Parathyroid adenoma (tissue), 2 donors: Measurements from ENCODE around the gene NUP210L.
A peak's percentile ranks its signal among the peaks of the same experiment; 100 is the strongest.

ENCODE experiments used
- H2AFZ ChIP-seq: fragments of 300-600 bp; sonication (generic); one replicate; pipeline ENCODE4 v1.7.0; 2017; ENCODE audit warnings: antibody characterized with exemption, mild to moderate bottlenecking
- H3K27ac ChIP-seq: fragments of 300-600 bp; sonication (generic); one replicate; pipeline ENCODE4 v1.7.0; 2017
- H3K27me3 ChIP-seq: fragments of 300-600 bp; sonication (generic); one replicate; pipeline ENCODE4 v1.7.0; 2017; ENCODE audit warnings: low read length; ENCODE audit not compliant: control insufficient read depth, insufficient read depth
- H3K36me3 ChIP-seq: fragments of 300-600 bp; sonication (generic); one replicate; pipeline ENCODE4 v1.7.0; 2017; ENCODE audit warnings: low read length; ENCODE audit not compliant: control insufficient read depth, insufficient read depth
- H3K4me1 ChIP-seq: fragments of 300-600 bp; sonication (generic); one replicate; pipeline ENCODE4 v1.7.0; 2017; ENCODE audit warnings: control low read depth
- H3K4me2 ChIP-seq: fragments of 300-600 bp; sonication (generic); one replicate; pipeline ENCODE4 v1.7.0; 2017; ENCODE audit warnings: low read length
- H3K4me3 ChIP-seq: fragments of 300-600 bp; sonication (generic); one replicate; pipeline ENCODE4 v1.7.0; 2017; ENCODE audit warnings: low read depth, low read length
- H3K79me2 ChIP-seq: fragments of 300-600 bp; sonication (generic); one replicate; pipeline ENCODE4 v1.7.0; 2017; ENCODE audit warnings: control low read depth
- H3K9ac ChIP-seq: fragments of 300-600 bp; sonication (generic); one replicate; pipeline ENCODE4 v1.7.0; 2017; ENCODE audit warnings: mild to moderate bottlenecking
- H3K9me3 ChIP-seq: fragments of 300-600 bp; sonication (generic); one replicate; pipeline ENCODE4 v1.7.0; 2017; ENCODE audit warnings: low read length; ENCODE audit not compliant: control insufficient read depth
- TF ChIP-seq, protein P1 (sequence below): fragments of 300-600 bp; sonication (generic); IDR thresholded peaks from one replicate; pipeline ENCODE4 v1.7.0; 2017; ENCODE audit warnings: antibody characterized with exemption, mild to moderate bottlenecking
- donor health status: primary hyperparathyroidism.

Gene NUP210L

DNA sequence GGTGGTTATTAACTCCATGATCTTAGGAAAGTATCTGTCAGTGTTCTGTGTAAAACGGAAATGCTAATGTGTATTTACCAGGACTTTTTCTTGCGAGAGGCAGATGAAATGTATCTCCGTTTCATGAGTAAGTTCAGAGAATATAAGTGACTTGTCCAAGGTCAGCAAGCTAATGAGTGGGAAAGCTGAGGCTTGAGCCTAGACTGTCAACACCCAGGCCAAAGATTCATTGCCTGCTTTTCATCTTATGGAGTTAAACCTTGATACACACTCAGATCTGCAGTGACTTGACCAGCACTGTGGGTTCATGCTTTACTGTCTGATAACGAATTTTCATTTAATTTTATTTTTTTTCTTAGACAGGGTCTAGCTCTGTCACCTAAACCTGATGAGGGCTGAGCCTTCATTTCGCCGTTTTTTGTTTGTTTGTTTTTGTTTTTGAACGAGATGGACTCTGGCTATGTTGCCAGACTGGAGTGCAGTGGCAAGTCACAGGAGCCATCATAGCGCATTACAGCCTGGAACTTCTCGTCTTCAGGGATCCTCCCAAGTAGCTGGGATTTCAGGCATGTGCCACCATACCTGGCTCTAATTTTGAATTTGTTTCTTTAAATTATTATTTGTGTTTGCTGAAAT is 176.5 kb downstream of the NUP210L start:
- H3K27me3 ChIP-seq: no peaks in the 10 kb centered on the region
- peak overlapping the region; percentile 93 for H2AFZ ChIP-seq
- no peaks in the 10 kb centered on the region for H3K36me3 ChIP-seq
- H3K9me3 ChIP-seq: no peaks in the 10 kb centered on the region
- no peaks in the 10 kb centered on the region for H3K79me2 ChIP-seq
- H3K9ac ChIP-seq: no peak overlapping the region
- H3K4me3 ChIP-seq: peak overlapping the region; percentile 82
- no peaks in the 10 kb centered on the region for H3K4me1 ChIP-seq
- H3K27ac ChIP-seq: peak overlapping the region; percentile 81
- TF ChIP-seq, protein P1, sequence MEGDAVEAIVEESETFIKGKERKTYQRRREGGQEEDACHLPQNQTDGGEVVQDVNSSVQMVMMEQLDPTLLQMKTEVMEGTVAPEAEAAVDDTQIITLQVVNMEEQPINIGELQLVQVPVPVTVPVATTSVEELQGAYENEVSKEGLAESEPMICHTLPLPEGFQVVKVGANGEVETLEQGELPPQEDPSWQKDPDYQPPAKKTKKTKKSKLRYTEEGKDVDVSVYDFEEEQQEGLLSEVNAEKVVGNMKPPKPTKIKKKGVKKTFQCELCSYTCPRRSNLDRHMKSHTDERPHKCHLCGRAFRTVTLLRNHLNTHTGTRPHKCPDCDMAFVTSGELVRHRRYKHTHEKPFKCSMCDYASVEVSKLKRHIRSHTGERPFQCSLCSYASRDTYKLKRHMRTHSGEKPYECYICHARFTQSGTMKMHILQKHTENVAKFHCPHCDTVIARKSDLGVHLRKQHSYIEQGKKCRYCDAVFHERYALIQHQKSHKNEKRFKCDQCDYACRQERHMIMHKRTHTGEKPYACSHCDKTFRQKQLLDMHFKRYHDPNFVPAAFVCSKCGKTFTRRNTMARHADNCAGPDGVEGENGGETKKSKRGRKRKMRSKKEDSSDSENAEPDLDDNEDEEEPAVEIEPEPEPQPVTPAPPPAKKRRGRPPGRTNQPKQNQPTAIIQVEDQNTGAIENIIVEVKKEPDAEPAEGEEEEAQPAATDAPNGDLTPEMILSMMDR: no peak
- peak overlapping the region; percentile 81 for H3K4me2 ChIP-seq

DNA sequence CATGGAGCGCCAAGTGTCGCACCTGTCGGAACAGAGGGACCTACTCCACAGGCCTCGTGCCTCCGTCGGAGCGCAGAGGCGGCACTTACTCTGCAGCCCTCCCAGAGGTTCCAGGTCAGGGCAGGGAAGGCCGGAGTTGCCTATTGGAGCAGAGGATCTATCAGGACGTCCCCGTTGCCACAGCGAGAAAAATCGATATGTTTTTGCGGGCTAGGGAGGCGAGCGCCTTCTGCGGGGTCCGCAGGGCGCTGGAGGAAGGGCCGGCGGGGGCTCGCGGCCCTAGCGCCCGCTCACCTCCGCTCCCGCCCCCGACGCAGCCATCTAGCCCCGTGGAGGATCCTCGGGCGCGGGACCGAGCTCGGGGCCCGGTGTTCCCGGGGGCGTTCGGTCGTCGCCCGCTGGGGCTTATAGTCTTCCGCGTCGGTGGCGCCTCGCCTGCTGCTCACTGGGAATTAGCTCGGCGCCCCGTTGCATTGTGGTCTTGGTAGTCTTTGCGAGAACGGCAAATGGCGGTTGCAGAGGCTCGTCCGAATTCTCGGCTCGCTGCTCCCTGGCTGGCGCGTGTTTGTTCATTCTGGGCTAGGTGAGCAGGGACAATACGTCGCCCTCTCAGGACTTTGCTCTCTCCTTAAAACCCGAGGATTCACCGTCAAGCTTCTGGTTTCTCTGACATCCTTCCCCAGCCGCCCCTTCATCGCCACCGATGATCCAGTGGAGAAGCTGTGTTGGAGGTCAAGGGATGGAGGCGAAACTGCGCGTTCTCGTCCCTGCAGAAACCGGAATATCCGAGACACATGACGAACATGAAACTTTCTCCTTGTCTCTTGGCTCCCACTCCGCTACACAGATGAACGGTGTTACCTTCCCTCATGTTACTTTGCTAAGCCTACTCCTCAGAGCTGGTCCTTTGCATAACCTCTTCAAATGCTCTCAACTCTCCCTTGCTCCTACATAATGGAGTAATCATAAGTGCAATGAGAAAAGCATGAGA is 177.3 kb downstream of the NUP210L start, which contains the start of gene JTB:
TSS of gene JTB (minus strand) at position 425 of the 991 bp plus-strand sequence. CDS start at position 3, 422 bp downstream.
- Histone ChIP-seq H3K9me3 (no peaks in the 10 kb centered on the region), H3K36me3 (no peaks in the 10 kb centered on the region), H2AFZ (peak within 1 kb of the TSS; percentile 93), H3K79me2 (no peaks in the 10 kb centered on the region), H3K9ac (peak within 1 kb of the TSS; percentile 13), H3K27ac (peak within 1 kb of the TSS; percentile 81), H3K4me3 (peak within 1 kb of the TSS; percentile 82), H3K4me2 (peak within 1 kb of the TSS; percentile 81), H3K27me3 (no peaks in the 10 kb centered on the region), H3K4me1 (no peaks in the 10 kb centered on the region)
- TF ChIP-seq, protein P1: no peak

DNA sequence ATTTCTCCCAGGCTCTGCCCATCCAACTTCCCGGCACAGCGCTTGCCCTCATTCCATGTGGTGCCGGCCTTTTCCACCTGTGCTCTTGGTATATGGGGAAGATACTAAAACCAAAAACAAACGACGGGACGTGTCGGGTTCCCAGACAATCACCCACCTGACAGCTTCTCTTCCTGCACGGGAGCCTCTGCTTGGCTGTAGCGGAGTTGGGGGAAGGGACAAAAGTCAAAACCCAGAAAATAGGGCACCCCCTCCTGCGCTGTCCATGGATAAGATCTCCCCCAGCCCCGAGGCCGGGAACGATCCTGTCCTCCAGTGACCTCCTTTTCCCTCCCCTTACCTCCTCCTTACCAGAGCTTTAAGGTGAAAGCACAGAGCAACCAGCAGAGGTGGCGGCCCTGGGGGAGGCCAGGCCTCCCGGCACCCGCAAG is 178.0 kb downstream of the NUP210L start:
- peak overlapping the region; percentile 81 for H3K27ac ChIP-seq
- peak overlapping the region; percentile 93 for H2AFZ ChIP-seq
- H3K9me3 ChIP-seq: no peaks in the 10 kb centered on the region
- H3K9ac ChIP-seq: peak overlapping the region; percentile 13
- no peaks in the 10 kb centered on the region for H3K36me3 ChIP-seq
- TF ChIP-seq, protein P1: no peak
- no peaks in the 10 kb centered on the region for H3K79me2 ChIP-seq
- peak overlapping the region; percentile 82 for H3K4me3 ChIP-seq
- H3K27me3 ChIP-seq: no peaks in the 10 kb centered on the region
- H3K4me2 ChIP-seq: peak overlapping the region; percentile 81
- no peaks in the 10 kb centered on the region for H3K4me1 ChIP-seq

DNA sequence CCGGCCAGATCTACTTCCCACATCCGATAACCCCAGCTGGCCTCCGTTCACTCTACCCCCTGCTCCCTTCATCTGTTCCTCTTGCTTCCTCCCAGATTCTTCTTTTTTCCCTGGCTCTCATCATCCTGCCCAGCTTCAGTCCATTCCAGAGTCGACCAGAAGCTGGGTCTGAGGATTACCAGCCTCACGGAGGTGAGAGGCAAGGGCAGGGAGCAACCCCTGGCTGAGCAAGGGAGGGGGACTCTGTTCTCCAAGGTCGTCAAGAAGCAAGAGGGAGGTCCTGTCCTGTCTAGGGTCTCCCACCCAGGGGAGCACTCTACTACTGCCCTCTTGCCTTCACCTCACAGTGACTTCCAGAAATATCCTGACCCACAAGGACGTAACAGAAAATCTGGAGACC is 181.3 kb downstream of the NUP210L start:
- no peaks in the 10 kb centered on the region for H3K27me3 ChIP-seq

More for the DNA sequence above, 181.3 kb downstream of the NUP210L start:
- Histone ChIP-seq H3K79me2 (no peaks in the 10 kb centered on the region), H3K27ac (no peak overlapping the region), H2AFZ (no peak overlapping the region), H3K4me2 (no peak overlapping the region), H3K9ac (no peak overlapping the region), H3K4me1 (peaks cover under 1% of the 10 kb centered on the region), H3K36me3 (no peaks in the 10 kb centered on the region), H3K9me3 (no peaks in the 10 kb centered on the region), H3K4me3 (no peak overlapping the region)
- TF ChIP-seq, protein P1: no peak
